GM23338 (cell line): Measurements from ENCODE around the gene PACS2. TPM values are rescaled to one million over a fixed set of nuclear protein-coding genes. Genes with fewer than 3 reads are reported as not detected.

ENCODE experiments used
- ATAC-seq: fragments of 200-7000 bp; cut with Tn5 transposase; 3 replicates; pipeline ENCODE4 v1.9.1; 2020
- DNase-seq: peaks from one replicate; pipeline ENCODE4 v3.0.0-alpha.2; 2015; ENCODE audit warnings: low spot score
- H2AFZ ChIP-seq: fragments of 200-600 bp; sonication (generic); 2 replicates; pipeline ENCODE4 v1.8.0; 2016; ENCODE audit warnings: antibody characterized with exemption, mild to moderate bottlenecking, moderate library complexity
- H3F3A ChIP-seq: fragments of 200-600 bp; sonication (generic); replicated peaks from 2 replicates; pipeline ENCODE4 v1.8.0; 2017; ENCODE audit warnings: antibody characterized with exemption, mixed run types, low read depth
- H3K27ac ChIP-seq: fragments of 200-600 bp; sonication (generic); 2 replicates; pipeline ENCODE4 v1.6.1; 2016; ENCODE audit warnings: low read depth
- H3K27me3 ChIP-seq: fragments of 200-600 bp; sonication (generic); 2 replicates; pipeline ENCODE4 v1.8.0; 2016; ENCODE audit warnings: mild to moderate bottlenecking, mixed run types, moderate library complexity; ENCODE audit not compliant: insufficient read depth
- H3K36me3 ChIP-seq: fragments of 200-600 bp; sonication (generic); 2 replicates; pipeline ENCODE4 v1.8.0; 2016; ENCODE audit warnings: mild to moderate bottlenecking; ENCODE audit not compliant: insufficient read depth
- H3K4me1 ChIP-seq: fragments of 200-600 bp; sonication (generic); 2 replicates; pipeline ENCODE4 v1.8.0; 2016; ENCODE audit warnings: mild to moderate bottlenecking, moderate library complexity; ENCODE audit not compliant: insufficient read depth
- H3K4me2 ChIP-seq: fragments of 200-600 bp; sonication (generic); 2 replicates; pipeline ENCODE4 v1.7.1; 2017; ENCODE audit warnings: mixed run types
- H3K4me3 ChIP-seq: fragments of 200-600 bp; sonication (generic); 2 replicates; pipeline ENCODE4 v1.6.1; 2016; ENCODE audit warnings: mixed run types
- H3K79me2 ChIP-seq: fragments of 200-600 bp; sonication (generic); replicated peaks from 2 replicates; pipeline ENCODE4 v1.8.0; 2017; ENCODE audit warnings: mild to moderate bottlenecking; ENCODE audit not compliant: insufficient read depth
- H3K9me2 ChIP-seq: fragments of 200-600 bp; sonication (generic); 2 replicates; pipeline ENCODE4 v1.8.0; 2017; ENCODE audit not compliant: insufficient read depth
- H4K20me1 ChIP-seq: fragments of 200-600 bp; sonication (generic); replicated peaks from 2 replicates; pipeline ENCODE4 v1.8.0; 2017; ENCODE audit warnings: mild to moderate bottlenecking; ENCODE audit not compliant: insufficient read depth
- H3K27ac Mint-ChIP-seq: 2 replicates; pipeline ENCODE4 v1.8.0; 2020; ENCODE audit warnings: inconsistent platforms, mild to moderate bottlenecking, moderate library complexity, mixed read lengths
- H3K27me3 Mint-ChIP-seq: 3 replicates; pipeline ENCODE4 v1.8.0; 2022; ENCODE audit warnings: low read depth, mild to moderate bottlenecking, moderate library complexity, mixed read lengths, inconsistent platforms; ENCODE audit not compliant: insufficient read depth, poor library complexity
- H3K36me3 Mint-ChIP-seq: 3 replicates; pipeline ENCODE4 v1.8.0; 2021; ENCODE audit warnings: low read depth, mild to moderate bottlenecking, inconsistent platforms, moderate library complexity, mixed read lengths
- H3K4me1 Mint-ChIP-seq: 3 replicates; pipeline ENCODE4 v1.8.0; 2020; ENCODE audit warnings: mild to moderate bottlenecking, inconsistent platforms, mixed read lengths
- H3K4me3 Mint-ChIP-seq: 3 replicates; pipeline ENCODE4 v1.8.0; 2021; ENCODE audit warnings: moderate library complexity, mild to moderate bottlenecking, inconsistent platforms, mixed read lengths
- H3K9me3 Mint-ChIP-seq: 3 replicates; pipeline ENCODE4 v1.8.0; 2020; ENCODE audit warnings: moderate library complexity, mild to moderate bottlenecking, inconsistent platforms, mixed read lengths
- CREB1 ChIP-seq: fragments of 250-450 bp; sonication (Bioruptor Pico); IDR thresholded peaks from 2 replicates; pipeline ENCODE4 v1.5.0; 2020; ENCODE audit warnings: low read depth, mild to moderate bottlenecking, moderate library complexity
- CTCF ChIP-seq, 2 experiments: fragments of 200-600 bp in 1 of 2; sonication (generic) in 1 of 2; conservative IDR thresholded peaks; 2 replicates each; pipeline versions ENCODE4 v1.5.1 to v1.6.1; 2016 to 2017; ENCODE audit warnings: antibody characterized with exemption in 2 of 2, low read depth in 2 of 2, mild to moderate bottlenecking in 2 of 2, moderate library complexity in 1 of 2
- ETS1 ChIP-seq: IDR thresholded peaks from 2 replicates; pipeline ENCODE4 v1.6.1; 2016; ENCODE audit warnings: antibody characterized with exemption
- EZH2 ChIP-seq: fragments of 200-600 bp; sonication (generic); IDR thresholded peaks from one replicate; pipeline ENCODE4 v1.8.0; 2017; ENCODE audit warnings: antibody characterized with exemption, mild to moderate bottlenecking, low read depth; ENCODE audit not compliant: unreplicated experiment
- EZH2phosphoT487 ChIP-seq: fragments of 200-600 bp; sonication (generic); IDR thresholded peaks from one replicate; pipeline ENCODE4 v1.8.1; 2018; ENCODE audit warnings: antibody characterized with exemption; ENCODE audit not compliant: unreplicated experiment
- JUNB ChIP-seq: IDR thresholded peaks from one replicate; pipeline ENCODE4 v1.6.1; 2016; ENCODE audit warnings: antibody characterized with exemption; ENCODE audit not compliant: unreplicated experiment
- NANOG ChIP-seq: IDR thresholded peaks from 2 replicates; pipeline ENCODE4 v1.6.1; 2016; ENCODE audit warnings: antibody characterized with exemption, borderline replicate concordance
- POLR2AphosphoS5 ChIP-seq: IDR thresholded peaks from 2 replicates; pipeline ENCODE4 v1.6.1; 2016; ENCODE audit warnings: antibody characterized with exemption, low read depth
- REST ChIP-seq: IDR thresholded peaks from one replicate; pipeline ENCODE4 v1.6.1; 2018; ENCODE audit warnings: antibody characterized with exemption; ENCODE audit not compliant: unreplicated experiment
- STAT1 ChIP-seq: IDR thresholded peaks from one replicate; pipeline ENCODE4 v1.6.1; 2016; ENCODE audit warnings: antibody characterized with exemption; ENCODE audit not compliant: unreplicated experiment
- ZNF114 ChIP-seq: fragments of 250-450 bp; sonication (Bioruptor Pico); IDR thresholded peaks from 2 replicates; pipeline ENCODE4 v1.5.0; 2020; ENCODE audit warnings: mild to moderate bottlenecking, moderate library complexity
- ZNF331 ChIP-seq: fragments of 250-450 bp; sonication (Bioruptor Pico); IDR thresholded peaks from 2 replicates; pipeline ENCODE4 v1.5.0; 2020; ENCODE audit warnings: low read depth, mild to moderate bottlenecking, moderate library complexity
- polyA plus RNA-seq: library from polyadenylated mRNA; unstranded; fragments of >200 nt; fragmentation: Nextera tagmentation; extraction: Ambion mirVana; gene quantifications from 2 replicates; pipeline ENCODE4 v1.2.1, GENCODE V29; 2016
- total RNA-seq: library from RNA; depleted of rRNA; stranded (reverse); fragments of >200 nt; shearing (Covaris generic); gene quantifications from 2 replicates; pipeline ENCODE4 v1.2.3, GENCODE V29; 2014

Gene PACS2
- total and polyA plus RNA-seq, 2 experiments from 2014 or later, result 22.5 to 79.0 TPM

- TF ChIP-seq POLR2AphosphoS5 (no peak), ETS1 (no peak), JUNB (no peak), CREB1 (CRISPR knock-in tag) (no peak), NANOG (no peak), EZH2 (no peak), ZNF331 (no peak), ZNF114 (CRISPR knock-in tag) (no peak), REST (no peak)
Observed at GRCh38 chr14:105411985-105412770, 97.6 kb downstream of the PACS2 start (continued).

GRCh38 chr14:105412771-105413543, 98.4 kb downstream of the PACS2 start:
- no peak overlapping the region for H3K4me2 ChIP-seq
- H3K4me1 ChIP-seq, result peaks cover 11% of the 10 kb centered on the region; the same call in 1 of the 2 replicates
- H3K27ac ChIP-seq, result no peak overlapping the region
- Mint-ChIP-seq H3K36me3 (peaks cover 7% of the 10 kb centered on the region; the same call in 2 of the 3 replicates), H3K9me3 (peaks cover 2% of the 10 kb centered on the region; the same call in 1 of the 3 replicates), H3K4me3 (no peak overlapping the region), H3K27me3 (peaks cover 50% of the 10 kb centered on the region), H3K27ac (no peak overlapping the region), H3K4me1 (peaks cover 18% of the 10 kb centered on the region)
- TF ChIP-seq CTCF (conservative IDR thresholded peaks at IDR 0.05; ENCODE audit: low read depth in 2 of 2) (no peak), STAT1 (no peak), CREB1 (CRISPR knock-in tag) (no peak), ZNF331 (no peak), POLR2AphosphoS5 (no peak), ETS1 (no peak), NANOG (no peak), JUNB (no peak), ZNF114 (CRISPR knock-in tag) (no peak), EZH2phosphoT487 (no peak)
- H3F3A ChIP-seq, result peaks cover 12% of the 10 kb centered on the region; the same call in 1 of the 2 replicates
- no peak for ATAC-seq
- H4K20me1 ChIP-seq, result no peaks in the 10 kb centered on the region
- H3K79me2 ChIP-seq, result no peaks in the 10 kb centered on the region
- H2AFZ ChIP-seq, result no peak overlapping the region
- H3K27me3 ChIP-seq, result peaks cover 56% of the 10 kb centered on the region
- H3K9me2 ChIP-seq, result no peaks in the 10 kb centered on the region
- H3K4me3 ChIP-seq, result no peak overlapping the region
- H3K36me3 ChIP-seq, result no peaks in the 10 kb centered on the region
- no peak for DNase-seq
